ENCODE results near the gene DNAJB11. TPM values are rescaled to one million over a fixed set of nuclear protein-coding genes. Genes with fewer than 3 reads are reported as not detected.
"Not testable (repeated sequence)": the region's sequence is repeated elsewhere in the genome, so short reads cannot be mapped to it uniquely, and the experiment has no call there.

The DNAJB11 gene
- total and polyA plus RNA-seq, 2 experiments from 2014 or later: 47.4 to 144 TPM

DNA sequence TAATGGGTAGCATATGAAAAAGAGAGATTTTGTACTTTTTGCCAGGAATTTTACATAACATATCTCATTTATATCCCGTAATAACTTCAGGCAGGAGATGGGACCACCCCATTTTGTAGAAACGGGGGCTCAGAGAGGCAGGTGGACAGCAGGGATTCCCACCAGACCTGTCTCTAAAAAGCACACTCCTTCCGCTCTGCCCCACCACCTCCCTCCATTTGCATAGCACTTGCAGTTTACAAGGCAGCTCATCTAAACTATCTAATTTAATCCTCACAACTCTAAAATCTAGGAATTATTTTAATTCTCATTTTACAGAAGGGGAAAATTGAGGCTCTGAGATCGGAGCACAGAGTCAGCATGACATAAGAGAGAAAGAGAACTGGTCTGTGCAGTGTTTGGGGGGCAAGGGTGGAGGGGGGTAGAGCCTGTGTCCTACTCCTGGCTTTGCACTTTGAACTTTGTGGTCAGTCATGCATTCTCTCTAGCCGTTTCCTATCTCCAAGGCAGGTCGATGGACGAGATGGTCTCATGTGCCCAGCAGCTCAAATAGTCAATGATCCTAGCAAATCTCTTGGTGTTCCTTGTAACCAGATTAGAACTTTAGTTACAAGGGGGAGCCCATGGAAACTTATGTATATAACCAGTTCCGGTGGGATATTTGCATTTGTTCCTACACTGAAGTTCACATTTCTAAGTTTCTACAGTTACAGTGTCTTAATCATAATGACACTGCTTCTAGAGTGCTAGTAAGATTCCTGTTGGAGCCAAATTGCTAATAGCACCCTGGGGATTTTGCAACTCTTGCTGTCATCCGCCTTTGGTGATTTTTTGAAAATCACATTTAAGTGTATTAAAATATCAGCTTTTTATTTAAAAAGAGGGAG, 44.9 kb upstream of the DNAJB11 start:
- Histone ChIP-seq H3K27me3 (no peaks in the 10 kb centered on the region), H3K27ac (no peak overlapping the region), H3K9me3 (ENCODE audit: low read depth) (no peaks in the 10 kb centered on the region), H3K4me3 (no peak overlapping the region), H3K4me1 (ENCODE audit: low read depth) (peaks cover 6% of the 10 kb centered on the region), H3K36me3 (no peaks in the 10 kb centered on the region)
- TF ChIP-seq, protein P1, sequence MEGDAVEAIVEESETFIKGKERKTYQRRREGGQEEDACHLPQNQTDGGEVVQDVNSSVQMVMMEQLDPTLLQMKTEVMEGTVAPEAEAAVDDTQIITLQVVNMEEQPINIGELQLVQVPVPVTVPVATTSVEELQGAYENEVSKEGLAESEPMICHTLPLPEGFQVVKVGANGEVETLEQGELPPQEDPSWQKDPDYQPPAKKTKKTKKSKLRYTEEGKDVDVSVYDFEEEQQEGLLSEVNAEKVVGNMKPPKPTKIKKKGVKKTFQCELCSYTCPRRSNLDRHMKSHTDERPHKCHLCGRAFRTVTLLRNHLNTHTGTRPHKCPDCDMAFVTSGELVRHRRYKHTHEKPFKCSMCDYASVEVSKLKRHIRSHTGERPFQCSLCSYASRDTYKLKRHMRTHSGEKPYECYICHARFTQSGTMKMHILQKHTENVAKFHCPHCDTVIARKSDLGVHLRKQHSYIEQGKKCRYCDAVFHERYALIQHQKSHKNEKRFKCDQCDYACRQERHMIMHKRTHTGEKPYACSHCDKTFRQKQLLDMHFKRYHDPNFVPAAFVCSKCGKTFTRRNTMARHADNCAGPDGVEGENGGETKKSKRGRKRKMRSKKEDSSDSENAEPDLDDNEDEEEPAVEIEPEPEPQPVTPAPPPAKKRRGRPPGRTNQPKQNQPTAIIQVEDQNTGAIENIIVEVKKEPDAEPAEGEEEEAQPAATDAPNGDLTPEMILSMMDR (IDR thresholded peaks at IDR 0.05; ENCODE audit: low read depth, low read length): no peak
- no peak for DNase-seq (ENCODE audit: low read depth in 1 of 2, low spot score in 1 of 2)

DNA sequence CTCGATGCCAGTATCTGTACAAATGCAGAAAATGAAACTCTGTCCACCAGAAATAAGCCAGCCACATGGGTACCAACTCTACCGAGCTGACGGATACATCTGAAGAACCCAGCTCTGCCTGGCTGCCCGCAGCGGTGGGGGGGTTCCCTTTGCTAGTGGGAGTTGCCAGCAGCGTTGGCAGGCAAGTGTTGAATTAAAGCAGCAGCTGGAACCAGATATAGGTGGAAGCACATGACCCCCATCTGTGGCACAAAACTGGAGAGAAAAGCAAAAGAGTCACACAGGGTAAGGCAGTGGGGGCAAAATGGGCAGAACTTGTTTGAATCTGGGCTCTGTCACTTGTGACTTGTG, 44.3 kb upstream of the DNAJB11 start:
- Histone ChIP-seq H3K27me3 (no peaks in the 10 kb centered on the region), H3K4me3 (no peak overlapping the region), H3K36me3 (no peaks in the 10 kb centered on the region), H3K9me3 (ENCODE audit: low read depth) (no peaks in the 10 kb centered on the region), H3K27ac (no peak overlapping the region), H3K4me1 (ENCODE audit: low read depth) (peaks cover 6% of the 10 kb centered on the region)
- TF ChIP-seq, protein P1 (IDR thresholded peaks at IDR 0.05; ENCODE audit: low read depth, low read length): no peak
- DNase-seq (ENCODE audit: low read depth in 1 of 2, low spot score in 1 of 2): no peak

DNA sequence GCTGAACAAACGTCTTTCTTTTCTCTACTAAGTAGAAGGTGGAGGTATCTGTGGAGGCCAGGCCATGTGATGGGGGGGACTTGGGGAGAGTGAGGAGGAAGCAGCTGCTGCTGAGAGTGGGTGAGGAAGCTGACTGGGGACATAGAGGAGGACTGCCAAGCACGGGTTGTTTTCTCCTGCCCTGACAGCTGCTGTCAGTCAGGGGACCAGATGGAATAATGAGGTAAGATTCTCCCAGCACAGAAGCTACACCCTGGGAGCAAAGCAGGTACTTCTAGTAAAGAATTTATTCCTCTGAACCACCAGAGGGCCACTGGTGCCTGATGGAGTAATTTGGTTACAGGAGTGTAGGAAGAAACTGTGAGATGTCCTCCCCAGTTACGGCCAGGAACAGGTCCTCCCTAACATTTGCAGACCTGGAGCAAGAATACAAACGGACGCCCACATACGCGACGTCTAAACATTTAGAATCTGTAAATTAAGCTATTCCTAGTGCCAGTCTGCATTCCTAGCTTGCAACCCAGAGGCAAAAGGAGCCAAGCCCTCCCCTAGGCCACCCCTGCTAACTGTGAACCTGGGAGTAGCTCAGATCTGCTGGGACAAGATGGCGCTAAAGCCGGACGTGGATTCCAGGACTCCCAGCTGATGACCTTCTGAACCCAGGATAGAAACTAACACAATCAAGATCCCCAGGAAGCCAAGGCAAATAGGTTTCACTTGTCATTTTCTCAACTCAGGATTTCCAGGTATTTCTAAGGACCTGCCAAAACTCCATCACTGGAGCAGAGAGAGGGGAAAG, 41.1 kb upstream of the DNAJB11 start:
- DNase-seq (ENCODE audit: low read depth in 1 of 2, low spot score in 1 of 2): no peak
- Histone ChIP-seq H3K9me3 (ENCODE audit: low read depth) (no peaks in the 10 kb centered on the region), H3K27ac (no peak overlapping the region), H3K4me1 (ENCODE audit: low read depth) (no peaks in the 10 kb centered on the region), H3K4me3 (no peak overlapping the region), H3K36me3 (no peaks in the 10 kb centered on the region), H3K27me3 (no peaks in the 10 kb centered on the region)
- TF ChIP-seq, protein P1 (IDR thresholded peaks at IDR 0.05; ENCODE audit: low read depth, low read length): no peak

DNA sequence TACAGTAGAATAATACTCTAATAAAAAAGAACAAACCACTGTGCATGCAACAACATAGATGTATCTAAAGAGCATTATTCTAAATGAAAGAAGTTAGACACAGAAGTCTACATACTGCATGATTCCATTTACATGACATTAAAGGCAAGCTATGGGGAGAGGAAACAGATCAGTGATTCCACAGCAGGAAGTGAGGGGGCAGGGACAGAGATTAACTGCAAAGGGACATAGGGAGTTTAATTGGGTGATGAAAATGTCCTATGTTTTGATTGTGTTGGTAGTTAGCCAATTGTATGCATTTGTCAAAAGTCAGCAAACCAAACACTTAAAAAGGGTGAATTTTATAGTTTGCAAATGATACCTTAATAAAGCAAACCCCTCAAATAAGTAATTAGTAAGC, 40.1 kb upstream of the DNAJB11 start:
- Histone ChIP-seq H3K27me3 (no peaks in the 10 kb centered on the region), H3K36me3 (no peaks in the 10 kb centered on the region), H3K4me3 (no peak overlapping the region), H3K27ac (no peak overlapping the region), H3K4me1 (ENCODE audit: low read depth) (no peaks in the 10 kb centered on the region), H3K9me3 (ENCODE audit: low read depth) (no peaks in the 10 kb centered on the region)
- no peak for DNase-seq (ENCODE audit: low read depth in 1 of 2, low spot score in 1 of 2)
- TF ChIP-seq, protein P1 (IDR thresholded peaks at IDR 0.05; ENCODE audit: low read depth, low read length): no peak

DNA sequence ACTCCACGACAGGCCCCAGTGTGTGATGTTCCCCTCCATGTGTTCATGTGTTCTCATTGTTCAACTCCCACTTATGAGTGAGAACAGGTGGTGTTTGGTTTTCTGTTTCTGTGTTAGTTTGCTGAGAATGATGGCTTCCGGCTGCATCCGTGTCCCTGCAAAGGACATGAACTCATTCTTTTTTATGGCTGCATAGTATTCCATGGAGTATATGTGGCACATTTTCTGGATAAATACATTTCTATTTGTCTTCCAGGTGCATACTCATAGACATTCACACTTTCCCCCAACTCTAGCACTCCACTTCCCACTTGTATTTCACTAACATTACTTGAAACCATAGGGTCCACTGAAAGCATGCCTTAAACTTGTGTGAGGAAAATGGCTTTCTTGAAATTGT, 38.8 kb upstream of the DNAJB11 start:
- H3K4me3 ChIP-seq; H3K9me3 ChIP-seq (ENCODE audit: low read depth); H3K27me3 ChIP-seq; H3K36me3 ChIP-seq; DNase-seq (ENCODE audit: low read depth in 1 of 2, low spot score in 1 of 2); H3K4me1 ChIP-seq (ENCODE audit: low read depth); H3K27ac ChIP-seq: not testable (repeated sequence)

DNA sequence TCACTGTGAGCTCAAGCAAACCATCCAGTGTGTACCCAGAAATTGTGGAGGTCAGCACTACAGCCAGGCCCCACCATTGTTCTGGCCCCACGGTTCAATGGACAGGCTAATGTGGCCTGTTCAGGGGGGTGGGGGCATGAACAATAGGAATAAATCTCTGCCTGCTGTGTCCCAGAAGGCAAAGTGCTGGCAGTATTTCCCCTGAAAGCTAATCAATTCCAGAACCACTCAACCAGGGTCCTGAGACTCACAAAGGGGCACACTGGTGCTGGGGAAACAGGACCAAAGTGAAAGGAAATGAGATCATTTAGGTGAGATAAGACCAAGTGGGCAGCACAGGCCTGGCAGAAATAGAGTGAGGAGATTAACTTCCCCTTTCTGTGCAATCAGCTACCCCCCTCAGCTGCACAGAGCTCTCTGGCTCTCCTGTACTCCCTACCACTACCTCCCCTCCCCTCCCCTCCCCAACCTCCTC, 37.9 kb upstream of the DNAJB11 start:
- no peak overlapping the region for H3K4me3 ChIP-seq
- no peaks in the 10 kb centered on the region for H3K36me3 ChIP-seq
- no peaks in the 10 kb centered on the region for H3K4me1 ChIP-seq (ENCODE audit: low read depth)
- no peak overlapping the region for H3K27ac ChIP-seq
- no peaks in the 10 kb centered on the region for H3K9me3 ChIP-seq (ENCODE audit: low read depth)
- TF ChIP-seq, protein P1 (IDR thresholded peaks at IDR 0.05; ENCODE audit: low read depth, low read length): no peak
- no peaks in the 10 kb centered on the region for H3K27me3 ChIP-seq
- no peak for DNase-seq (ENCODE audit: low read depth in 1 of 2, low spot score in 1 of 2)
